Panc1 (cell line): ENCODE measurements around the gene CWF19L1.

ENCODE experiments used
- CTCF ChIP-seq: fragments of 450-650 bp; IDR thresholded peaks from 2 replicates; pipeline ENCODE4 v1.5.1; 2017; ENCODE audit warnings: mild to moderate bottlenecking
- REST ChIP-seq, 2 experiments: IDR thresholded peaks; 2 replicates each; pipeline ENCODE4 v1.6.1; 2011 to 2012; ENCODE audit warnings: low read depth in 2 of 2, control low read depth in 1 of 2, low read length in 1 of 2, mild to moderate bottlenecking in 1 of 2, moderate library complexity in 1 of 2; ENCODE audit not compliant: insufficient read depth in 1 of 2
- TCF7L2 ChIP-seq: IDR thresholded peaks from 2 replicates; pipeline ENCODE4 v1.6.1; 2011; ENCODE audit warnings: mild to moderate bottlenecking, low read depth, low read length, inconsistent platforms

- TF ChIP-seq CTCF (no peak), REST (IDR thresholded peaks at IDR 0.05; ENCODE audit: insufficient read depth in 1 of 2, low read depth in 2 of 2, low read length in 1 of 2) (no peak), TCF7L2 (no peak)
These were observed 82.6 kb downstream of the CWF19L1 start for GRCh38 chr10:100184840-100185239.
